ENCODE data around the gene SKI. TPM values are rescaled to one million over a fixed set of nuclear protein-coding genes. Genes with fewer than 3 reads are reported as not detected.

SKI gene
- total and polyA plus RNA-seq, 2 of the 8 experiments (the other 6 are each of a cell fraction or from before 2014, with no cell fraction given), result 8.3 to 87.6 TPM

DNA sequence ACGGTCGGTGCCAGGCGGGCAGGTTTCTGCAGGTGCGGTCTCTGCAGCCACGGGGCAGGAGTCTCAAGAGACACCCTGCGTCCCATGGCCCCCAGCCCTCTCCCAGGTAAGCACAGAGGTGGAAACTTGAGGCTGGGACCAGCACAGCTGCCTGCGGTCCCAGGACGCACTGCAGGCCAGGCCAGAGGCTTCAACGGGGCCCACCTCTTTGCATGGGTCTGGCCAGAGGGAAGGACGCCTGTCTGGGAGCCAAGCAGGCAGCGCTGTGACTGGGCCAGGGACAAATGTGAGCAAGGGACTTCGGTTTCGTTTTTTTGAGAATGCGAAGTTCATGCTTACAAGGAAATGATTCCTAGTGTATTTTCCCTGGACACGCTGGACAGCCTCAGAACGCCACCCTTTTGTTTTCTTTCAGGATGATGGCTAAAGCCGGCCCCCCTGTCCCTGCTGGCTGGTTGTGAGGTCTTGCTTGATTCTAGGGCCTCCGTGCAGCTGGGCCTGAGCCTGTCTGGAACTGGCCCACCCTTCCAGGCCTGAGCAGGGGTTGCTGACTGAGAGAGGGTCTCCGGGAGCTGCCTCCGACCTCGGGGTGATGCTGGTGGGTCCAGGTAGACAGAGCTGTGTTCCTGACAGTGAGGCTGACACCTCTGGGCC, 124.9 kb downstream of the SKI start:
- Histone ChIP-seq H3K18ac (ENCODE audit: extremely low read depth, low read length) (no peak overlapping the region), H3K79me2 (ENCODE audit: control insufficient read depth in 1 of 2, insufficient read depth in 2 of 2, low read length in 2 of 2) (no peaks in the 10 kb centered on the region), H4K20me1 (replicated peaks in 1 of 2; ENCODE audit: control insufficient read depth in 1 of 2, insufficient read depth in 2 of 2, low read length in 2 of 2) (no peaks in the 10 kb centered on the region), H2BK120ac (replicated peaks; ENCODE audit: low read depth, low read length) (no peak overlapping the region), H2AFZ (ENCODE audit: low read length) (no peak overlapping the region), H3K4me2 (ENCODE audit: insufficient read depth in 1 of 2, low read depth in 2 of 2, low read length in 2 of 2) (no peak overlapping the region), H2BK5ac (ENCODE audit: low read depth, low read length) (no peak overlapping the region), H3K9ac (replicated peaks in 1 of 4; ENCODE audit: extremely low read depth in 1 of 4, low read depth in 3 of 4, low read length in 3 of 4) (no peak overlapping the region), H2BK15ac (ENCODE audit: low read length) (no peak overlapping the region), H3K27me3 (replicated peaks in 1 of 4; ENCODE audit: control insufficient read depth in 3 of 4, extremely low read depth in 1 of 4, insufficient read depth in 3 of 4, low read length in 3 of 4) (no peaks in the 10 kb centered on the region), H3K23me2 (ENCODE audit: low read depth, low read length) (no peaks in the 10 kb centered on the region), H3K14ac (ENCODE audit: insufficient read length) (no peak overlapping the region), H3K9me3 (ENCODE audit: insufficient read depth in 2 of 2, low read depth in 1 of 2, low read length in 1 of 2) (no peaks in the 10 kb centered on the region), H2AK5ac (ENCODE audit: low read depth, low read length) (no peak overlapping the region), H4K91ac (replicated peaks; ENCODE audit: insufficient read length, low read length) (no peak overlapping the region), H2BK12ac (ENCODE audit: low read depth, low read length) (no peak overlapping the region), H4K5ac (ENCODE audit: insufficient read length, low read depth, low read length) (no peak overlapping the region), H3K23ac (ENCODE audit: insufficient read length) (no peak overlapping the region), H3K79me1 (ENCODE audit: low read depth, low read length) (no peaks in the 10 kb centered on the region), H3K4ac (replicated peaks; ENCODE audit: insufficient read length, low read depth, low read length) (no peak overlapping the region), H3K27ac (ENCODE audit: low read depth, low read length) (no peak overlapping the region), H4K8ac (ENCODE audit: extremely low read depth, insufficient read depth, low read length) (peak overlapping the region; percentile 62), H3K56ac (replicated peaks; ENCODE audit: insufficient read length, low read depth, low read length) (no peak overlapping the region), H2BK20ac (ENCODE audit: low read length) (no peak overlapping the region), H3K4me1 (replicated peaks in 1 of 4; ENCODE audit: control insufficient read depth in 3 of 4, insufficient read depth in 4 of 4, low read length in 3 of 4) (no peaks in the 10 kb centered on the region), H3K36me3 (ENCODE audit: control insufficient read depth in 2 of 4, insufficient read depth in 4 of 4, low read length in 3 of 4) (no peaks in the 10 kb centered on the region), H3K4me3 (ENCODE audit: extremely low read depth in 1 of 4, insufficient read depth in 2 of 4, low read depth in 3 of 4, low read length in 4 of 4) (no peak overlapping the region)
- ChIA-PET POLR2A (ENCODE audit: partially characterized antibody) (no interaction called here), CTCF (ENCODE audit: partially characterized antibody) (interaction anchor here (0.9 to 2.1 kb wide), 7 partner anchors 11 to 169 kb away, joined by 3 to 8 read pairs (median 3); partner anchors contain the start of gene FAAP20)
- DNase-seq (ENCODE audit: low read depth in 1 of 2, low spot score in 2 of 2) (no peak), FAIRE-seq (no peak)
- 95% methylated on average over 21 of the region's 21 CpGs; no CpG with 5 or more reads in 1 of the 2 experiments for WGBS, 2 experiments (ENCODE audit: extremely low coverage in 1 of 2, insufficient coverage in 1 of 2, insufficient read length in 1 of 2, insufficient replicate concordance in 2 of 2, low coverage in 1 of 2, low lambda C conversion rate in 2 of 2, missing lambda C conversion rate in 1 of 2)
- TF ChIP-seq SP4 (IDR thresholded peaks at IDR 0.05; ENCODE audit: low read length) (no peak), ZNF274 (IDR thresholded peaks at IDR 0.05; ENCODE audit: borderline replicate concordance, extremely low read depth, low read length) (no peak), CHD1 (IDR thresholded peaks at IDR 0.05; ENCODE audit: low read depth, low read length) (no peak), EZH2 (IDR thresholded peaks at IDR 0.05; ENCODE audit: low read depth, low read length, severe bottlenecking) (no peak), GABPA (IDR thresholded peaks at IDR 0.05; ENCODE audit: borderline replicate concordance, insufficient read depth, low read length) (no peak), POU5F1 (IDR thresholded peaks at IDR 0.05; ENCODE audit: low read depth, low read length) (no peak), NANOG (IDR thresholded peaks at IDR 0.05; ENCODE audit: insufficient read depth, low read depth, low read length, poor library complexity, severe bottlenecking) (no peak), SIN3A (conservative IDR thresholded peaks at IDR 0.05 in 1 of 2, IDR thresholded peaks at IDR 0.05 in 1 of 2; ENCODE audit: low read depth in 1 of 2, low read length in 2 of 2) (no peak), TCF12 (IDR thresholded peaks at IDR 0.05; ENCODE audit: low read depth, low read length) (no peak), SP1 (IDR thresholded peaks at IDR 0.05; ENCODE audit: low read depth, low read length) (no peak), RAD21 (IDR thresholded peaks at IDR 0.05 in 1 of 2, conservative IDR thresholded peaks at IDR 0.05 in 1 of 2; ENCODE audit: low read depth in 2 of 2, low read length in 2 of 2) (no peak), CTBP2 (IDR thresholded peaks at IDR 0.05; ENCODE audit: borderline replicate concordance, insufficient read depth, insufficient read length, low read length) (no peak), EGR1 (IDR thresholded peaks at IDR 0.05; ENCODE audit: borderline replicate concordance, low read depth, low read length) (no peak)

All from H1 (cell line).